ENCODE data around the gene MAGEB10. TPM values are rescaled to one million over a fixed set of nuclear protein-coding genes. Genes with fewer than 3 reads are reported as not detected.

The MAGEB10 gene
- total and polyA plus RNA-seq, 5 donors: not detected

DNA sequence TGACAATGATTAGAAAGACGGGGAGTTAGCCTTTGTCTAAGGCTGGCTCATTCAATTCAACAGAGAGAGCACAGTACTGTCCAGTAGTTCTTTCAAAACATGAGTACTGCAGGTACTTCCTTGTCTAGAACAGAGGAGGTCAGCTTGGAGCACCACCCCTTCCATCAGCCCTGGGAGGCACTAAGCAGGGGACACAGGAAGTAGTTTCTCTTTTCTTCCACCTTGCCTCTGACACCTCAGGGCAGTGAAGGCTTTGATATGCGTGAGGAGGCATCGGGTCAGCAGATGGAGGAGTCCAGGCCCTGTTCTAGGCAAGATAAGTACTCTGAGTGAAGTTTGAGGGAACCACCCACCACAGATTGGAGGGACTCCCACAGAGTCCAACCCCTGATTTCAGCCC, 33.1 kb downstream of the MAGEB10 start:
- Histone ChIP-seq H3K4me3 (ENCODE audit: low read length) (no peak overlapping the region), H3K27me3 (ENCODE audit: control insufficient read depth, insufficient read depth) (no peaks in the 10 kb centered on the region), H3K9me3 (ENCODE audit: control insufficient read depth, low read length) (no peaks in the 10 kb centered on the region), H3K4me1 (ENCODE audit: control insufficient read depth, insufficient read depth, low read length) (no peaks in the 10 kb centered on the region), H3K27ac (ENCODE audit: low read length) (no peak overlapping the region)
- no peak for DNase-seq
- intact Hi-C loops (cut with DNase I): no loop called here
- no peak for ATAC-seq
- WGBS: 77% methylated on average over 3 of the region's 3 CpGs

DNA sequence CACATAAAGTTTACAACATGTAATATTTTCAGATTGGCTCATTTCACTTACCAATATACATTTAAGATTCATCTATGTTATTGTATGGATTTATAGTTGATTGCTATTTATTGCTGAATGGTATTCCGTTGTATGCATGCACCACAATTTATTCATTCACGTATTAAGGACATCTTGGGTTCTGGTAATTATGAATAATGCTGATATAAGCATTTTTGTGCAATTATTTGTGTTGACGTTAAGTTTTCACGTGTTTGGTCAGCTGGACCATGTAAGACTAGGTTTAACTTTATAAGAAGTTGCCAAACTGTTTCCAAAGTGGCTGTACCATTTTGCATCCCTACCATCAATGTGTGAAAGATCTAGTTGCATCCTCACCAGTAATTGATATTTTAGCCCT, 35.1 kb downstream of the MAGEB10 start:
- intact Hi-C loops (cut with DNase I): no loop called here
- H3K27ac ChIP-seq (ENCODE audit: low read length): no peak overlapping the region
- H3K9me3 ChIP-seq (ENCODE audit: control insufficient read depth, low read length): no peaks in the 10 kb centered on the region
- no peak for ATAC-seq
- no peak overlapping the region for H3K4me3 ChIP-seq (ENCODE audit: low read length)
- H3K4me1 ChIP-seq (ENCODE audit: control insufficient read depth, insufficient read depth, low read length): no peaks in the 10 kb centered on the region
- H3K27me3 ChIP-seq (ENCODE audit: control insufficient read depth, insufficient read depth): no peaks in the 10 kb centered on the region
- WGBS: 79% methylated on average over 4 of the region's 4 CpGs
- no peak for DNase-seq

GRCh38 chrX:27860337-27860736, 52.5 kb downstream of the MAGEB10 start:
- no peak overlapping the region for H3K27ac ChIP-seq (ENCODE audit: low read length)
- no peak overlapping the region for H3K4me3 ChIP-seq (ENCODE audit: low read length)
- H3K27me3 ChIP-seq (ENCODE audit: control insufficient read depth, insufficient read depth): no peaks in the 10 kb centered on the region
- intact Hi-C loops (cut with DNase I): no loop called here
- DNase-seq (no peak), ATAC-seq (no peak)
- H3K9me3 ChIP-seq (ENCODE audit: control insufficient read depth, low read length): no peaks in the 10 kb centered on the region
- H3K4me1 ChIP-seq (ENCODE audit: control insufficient read depth, insufficient read depth, low read length): no peaks in the 10 kb centered on the region

- no peaks in the 10 kb centered on the region for H3K4me1 ChIP-seq (ENCODE audit: control insufficient read depth, insufficient read depth, low read length)
- no peak for ATAC-seq
- no peaks in the 10 kb centered on the region for H3K9me3 ChIP-seq (ENCODE audit: control insufficient read depth, low read length)
- intact Hi-C loops (cut with DNase I): no loop called here
- no peak for DNase-seq
- no peak overlapping the region for H3K4me3 ChIP-seq (ENCODE audit: low read length)
- H3K27me3 ChIP-seq (ENCODE audit: control insufficient read depth, insufficient read depth): no peaks in the 10 kb centered on the region
- no peak overlapping the region for H3K27ac ChIP-seq (ENCODE audit: low read length)
- WGBS: 33% methylated on average over 35 of the region's 35 CpGs
Observed at GRCh38 chrX:27863809-27864208, 56.0 kb downstream of the MAGEB10 start.

Other genes starting within 250 kb of the MAGEB10 start
- gene DCAF8L2, start 217.6 kb upstream of the MAGEB10 start, total RNA-seq: not detected
- not detected for gene DCAF8L2, start 217.6 kb upstream of the MAGEB10 start, polyA plus RNA-seq
- gene DCAF8L1, start 173.5 kb downstream of the MAGEB10 start, total RNA-seq: not detected
- gene DCAF8L1, start 173.5 kb downstream of the MAGEB10 start, polyA plus RNA-seq: not detected